ENCODE data around the gene ATF6B. TPM values are rescaled to one million over a fixed set of nuclear protein-coding genes. Genes with fewer than 3 reads are reported as not detected.
A peak's percentile ranks its signal among the peaks of the same experiment; 100 is the strongest.

Gene ATF6B
- total and polyA plus RNA-seq, 7 donors = 13.0 to 35.2 (median 19.2) TPM

GRCh38 chr6:32153564-32154513 is 25.8 kb upstream of the ATF6B start, which contains the start of gene PPT2:
TSS of gene PPT2 (plus strand) at chr6:32154141. CDS start at chr6:32154595, 454 bp downstream.
- Histone ChIP-seq H3K27ac (peak within 1 kb of the TSS; percentile 74), H3K4me1 (peaks cover 9% of the 10 kb centered on the region), H3K36me3 (ENCODE audit: insufficient read depth in 1 of 2, low read depth in 1 of 2) (peaks cover 8 to 33% of the 10 kb centered on the region in 2 donors), H3K27me3 (ENCODE audit: insufficient read depth in 3 of 3, low read length in 2 of 3) (peaks cover 0 to 15% (median 7%) of the 10 kb centered on the region in 3 donors), H3K4me3 (peak within 1 kb of the TSS; percentile 76), H3K9me3 (no peaks in the 10 kb centered on the region)
- WGBS, 3 donors = 2 to 4% (median 2%) methylated on average over 52 of the region's 52 CpGs
- ATAC-seq (peak; percentile 82 to 93 (median 89)), DNase-seq (peak; percentile 93 to 95)
- intact Hi-C loops (cut with DNase I) = loop anchor here (1.0 to 5.0 kb wide), 2 partner anchors 36 to 37 kb away; no protein-coding TSS in a partner anchor
- TF ChIP-seq CTCF (IDR thresholded peaks at IDR 0.05) = peak; percentile 13

- ATAC-seq = peak in 2 of 4 donors; percentile 6 to 10
- intact Hi-C loops (cut with DNase I) = loop anchor here in 1 of 2 donors (5.0 kb wide), 1 partner anchor 36 kb away; no protein-coding TSS in a partner anchor
- DNase-seq = peak; percentile 34 to 64
Measured at GRCh38 chr6:32152769-32153563, 24.9 kb upstream of the ATF6B start.

GRCh38 chr6:32151863-32152768 is 24.1 kb upstream of the ATF6B start, which contains the start of gene PRRT1:
TSS of gene PRRT1 (minus strand) at chr6:32151939. CDS start at chr6:32151827, 112 bp downstream.
- peaks cover 2 to 16% of the 10 kb centered on the region in 2 donors for H3K36me3 ChIP-seq (ENCODE audit: insufficient read depth in 1 of 2, low read depth in 1 of 2)
- peak within 1 kb of the TSS; percentile 74 for H3K27ac ChIP-seq
- ATAC-seq (no peak), DNase-seq (no peak)
- 23 to 41% (median 36%) methylated on average over 10 to 18 of the region's 24 CpGs for WGBS, 3 donors
- H3K4me1 ChIP-seq = peaks cover 9% of the 10 kb centered on the region
- peaks cover 0 to 31% (median 17%) of the 10 kb centered on the region in 3 donors for H3K27me3 ChIP-seq (ENCODE audit: insufficient read depth in 3 of 3, low read length in 2 of 3)
- peak within 1 kb of the TSS; percentile 76 for H3K4me3 ChIP-seq
- no peak for TF ChIP-seq CTCF (IDR thresholded peaks at IDR 0.05)
- no peaks in the 10 kb centered on the region for H3K9me3 ChIP-seq
- intact Hi-C loops (cut with DNase I) = loop anchor here in 1 of 2 donors (5.0 kb wide), 1 partner anchor 35 kb away; no protein-coding TSS in a partner anchor

More at GRCh38 chr6:32152769-32153563, 24.9 kb upstream of the ATF6B start:
- peaks cover 0 to 24% (median 14%) of the 10 kb centered on the region in 3 donors for H3K27me3 ChIP-seq (ENCODE audit: insufficient read depth in 3 of 3, low read length in 2 of 3)
- H3K36me3 ChIP-seq (ENCODE audit: insufficient read depth in 1 of 2, low read depth in 1 of 2) = peaks cover 2 to 24% of the 10 kb centered on the region in 2 donors
- H3K9me3 ChIP-seq = no peaks in the 10 kb centered on the region
- 45 to 53% (median 46%) methylated on average over 35 of the region's 35 CpGs for WGBS, 3 donors
- peak overlapping the region; percentile 74 for H3K27ac ChIP-seq
- TF ChIP-seq CTCF (IDR thresholded peaks at IDR 0.05) = no peak
- H3K4me1 ChIP-seq = peaks cover 9% of the 10 kb centered on the region
- H3K4me3 ChIP-seq = peak overlapping the region; percentile 76

Measured in psoas muscle (tissue), 8 donors.